GM23248 (cell line): ENCODE results near the gene DCDC1.

ENCODE experiments used
- EZH2 ChIP-seq: fragments of 200-600 bp; sonication (generic); IDR thresholded peaks from 2 replicates; pipeline ENCODE4 v1.6.1; 2018; ENCODE audit warnings: antibody characterized with exemption, mild to moderate bottlenecking; ENCODE audit not compliant: insufficient read depth, poor library complexity, severe bottlenecking
- EZH2phosphoT487 ChIP-seq: fragments of 200-600 bp; sonication (generic); IDR thresholded peaks from 2 replicates; pipeline ENCODE4 v1.6.1; 2018; ENCODE audit warnings: antibody characterized with exemption, moderate library complexity, mild to moderate bottlenecking, low read depth; ENCODE audit not compliant: insufficient read depth

DNA sequence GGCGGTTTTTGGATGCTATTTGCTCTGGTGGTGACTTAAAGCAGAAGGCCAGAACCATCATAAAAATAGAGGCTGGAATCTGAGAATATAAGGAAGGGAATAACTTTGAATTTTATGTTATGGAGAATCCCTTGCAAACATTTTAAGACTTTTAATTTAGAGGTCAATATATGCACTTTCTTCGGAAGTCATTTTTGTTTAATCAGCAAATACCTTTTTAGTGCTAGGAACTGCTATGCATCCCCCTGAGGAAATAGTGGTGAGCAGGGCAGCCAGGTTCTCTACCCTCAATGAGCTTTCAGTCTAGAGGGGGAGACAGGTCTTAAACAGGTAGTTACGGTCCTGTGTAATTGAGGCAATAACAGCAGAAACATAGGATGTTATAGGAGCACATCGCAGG is 516.9 kb downstream of the DCDC1 start:
- TF ChIP-seq EZH2phosphoT487 (no peak), EZH2 (no peak)
